WERI-Rb-1 (cell line): ENCODE measurements around the gene WIPI1.
A peak's percentile ranks its signal among the peaks of the same experiment; 100 is the strongest.

Source experiments
- DNase-seq: peaks from one replicate; pipeline ENCODE4 v3.0.0-alpha.2; 2020
- H3K27ac ChIP-seq: fragments of 250-450 bp; sonication (Bioruptor Pico); 2 replicates; pipeline ENCODE4 v1.5.1; 2020; ENCODE audit warnings: mild to moderate bottlenecking, moderate library complexity
- H3K27me3 ChIP-seq: fragments of 250-450 bp; sonication (Bioruptor Pico); 2 replicates; pipeline ENCODE4 v1.5.1; 2021; ENCODE audit warnings: mild to moderate bottlenecking, low read depth, moderate library complexity; ENCODE audit not compliant: insufficient read depth, severe bottlenecking
- H3K36me3 ChIP-seq: fragments of 250-450 bp; sonication (Bioruptor Pico); 2 replicates; pipeline ENCODE4 v1.5.1; 2020; ENCODE audit warnings: mild to moderate bottlenecking, moderate library complexity
- H3K4me3 ChIP-seq: 2 replicates; pipeline ENCODE4 v1.5.1; 2011; ENCODE audit warnings: low read depth, mild to moderate bottlenecking, control low read depth, low read length
- H3K9me3 ChIP-seq: fragments of 250-450 bp; sonication (Bioruptor Pico); 2 replicates; pipeline ENCODE4 v1.5.1; 2021; ENCODE audit warnings: mild to moderate bottlenecking, moderate library complexity; ENCODE audit not compliant: severe bottlenecking
- TF ChIP-seq, protein P1 (sequence below): IDR thresholded peaks from 2 replicates; pipeline ENCODE4 v1.5.1; 2011; ENCODE audit warnings: low read depth, mild to moderate bottlenecking, control low read depth, inconsistent platforms, low read length

Gene WIPI1

DNA sequence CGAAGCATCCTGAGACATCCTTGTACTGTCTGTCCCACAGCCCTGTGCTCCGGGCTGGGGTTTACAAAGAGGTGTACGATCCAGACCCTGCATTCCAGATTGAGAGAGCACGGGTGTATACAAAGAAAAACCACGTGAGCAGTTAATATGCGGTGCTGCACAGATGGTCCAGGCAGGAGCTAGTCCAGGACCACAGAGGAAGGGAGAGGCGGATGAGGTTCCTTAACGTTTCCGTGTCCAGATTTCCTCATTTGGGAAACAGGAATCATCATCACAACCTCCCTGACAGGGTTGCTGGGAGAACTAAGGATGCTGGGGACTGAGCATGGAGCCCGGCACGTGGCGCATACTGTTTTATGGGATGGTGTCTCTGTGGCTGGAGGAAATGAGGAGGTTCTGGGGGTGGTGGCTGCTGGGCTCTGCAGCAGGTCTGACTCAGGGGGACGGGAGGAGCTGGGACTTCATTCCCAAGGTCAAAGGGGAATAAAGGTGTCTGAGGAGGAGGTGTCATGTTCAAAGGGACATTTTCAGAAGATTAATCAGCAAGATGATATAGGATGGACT is 26.2 kb downstream of the WIPI1 start:
- no peaks in the 10 kb centered on the region for H3K36me3 ChIP-seq
- TF ChIP-seq, protein P1, sequence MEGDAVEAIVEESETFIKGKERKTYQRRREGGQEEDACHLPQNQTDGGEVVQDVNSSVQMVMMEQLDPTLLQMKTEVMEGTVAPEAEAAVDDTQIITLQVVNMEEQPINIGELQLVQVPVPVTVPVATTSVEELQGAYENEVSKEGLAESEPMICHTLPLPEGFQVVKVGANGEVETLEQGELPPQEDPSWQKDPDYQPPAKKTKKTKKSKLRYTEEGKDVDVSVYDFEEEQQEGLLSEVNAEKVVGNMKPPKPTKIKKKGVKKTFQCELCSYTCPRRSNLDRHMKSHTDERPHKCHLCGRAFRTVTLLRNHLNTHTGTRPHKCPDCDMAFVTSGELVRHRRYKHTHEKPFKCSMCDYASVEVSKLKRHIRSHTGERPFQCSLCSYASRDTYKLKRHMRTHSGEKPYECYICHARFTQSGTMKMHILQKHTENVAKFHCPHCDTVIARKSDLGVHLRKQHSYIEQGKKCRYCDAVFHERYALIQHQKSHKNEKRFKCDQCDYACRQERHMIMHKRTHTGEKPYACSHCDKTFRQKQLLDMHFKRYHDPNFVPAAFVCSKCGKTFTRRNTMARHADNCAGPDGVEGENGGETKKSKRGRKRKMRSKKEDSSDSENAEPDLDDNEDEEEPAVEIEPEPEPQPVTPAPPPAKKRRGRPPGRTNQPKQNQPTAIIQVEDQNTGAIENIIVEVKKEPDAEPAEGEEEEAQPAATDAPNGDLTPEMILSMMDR, result no peak
- H3K27me3 ChIP-seq, result no peaks in the 10 kb centered on the region

DNA sequence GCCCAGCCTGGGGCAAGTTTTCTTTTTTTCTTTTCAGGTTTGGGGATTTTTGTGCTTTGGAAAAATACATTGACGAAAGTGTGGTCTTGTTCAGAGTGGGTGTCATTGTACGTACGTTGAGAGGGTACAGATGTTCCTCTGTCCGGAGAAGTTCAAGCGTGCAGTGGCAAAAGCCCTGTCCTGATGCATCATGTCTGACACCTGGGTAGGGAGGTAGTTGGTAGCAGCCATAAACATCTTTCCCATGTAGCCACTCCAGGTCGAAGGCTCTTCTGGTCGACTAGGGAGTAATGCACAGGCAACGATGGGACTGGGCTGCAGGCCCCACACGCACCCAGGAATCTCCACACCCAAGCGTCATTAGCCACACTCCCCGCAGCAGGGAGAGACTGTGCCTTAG is 27.4 kb downstream of the WIPI1 start:
- H3K9me3 ChIP-seq, result no peaks in the 10 kb centered on the region
- no peaks in the 10 kb centered on the region for H3K36me3 ChIP-seq
- TF ChIP-seq, protein P1, result no peak
- no peak for DNase-seq
- no peak overlapping the region for H3K27ac ChIP-seq
- H3K4me3 ChIP-seq, result no peak overlapping the region
- no peaks in the 10 kb centered on the region for H3K27me3 ChIP-seq

More for the DNA sequence above, 26.2 kb downstream of the WIPI1 start:
- no peak for DNase-seq
- H3K4me3 ChIP-seq, result no peak overlapping the region
- 0 out of 2 replicates have a peak overlapping the region, but pooled peaks have one; percentile 15 for H3K27ac ChIP-seq
- no peaks in the 10 kb centered on the region for H3K9me3 ChIP-seq

DNA sequence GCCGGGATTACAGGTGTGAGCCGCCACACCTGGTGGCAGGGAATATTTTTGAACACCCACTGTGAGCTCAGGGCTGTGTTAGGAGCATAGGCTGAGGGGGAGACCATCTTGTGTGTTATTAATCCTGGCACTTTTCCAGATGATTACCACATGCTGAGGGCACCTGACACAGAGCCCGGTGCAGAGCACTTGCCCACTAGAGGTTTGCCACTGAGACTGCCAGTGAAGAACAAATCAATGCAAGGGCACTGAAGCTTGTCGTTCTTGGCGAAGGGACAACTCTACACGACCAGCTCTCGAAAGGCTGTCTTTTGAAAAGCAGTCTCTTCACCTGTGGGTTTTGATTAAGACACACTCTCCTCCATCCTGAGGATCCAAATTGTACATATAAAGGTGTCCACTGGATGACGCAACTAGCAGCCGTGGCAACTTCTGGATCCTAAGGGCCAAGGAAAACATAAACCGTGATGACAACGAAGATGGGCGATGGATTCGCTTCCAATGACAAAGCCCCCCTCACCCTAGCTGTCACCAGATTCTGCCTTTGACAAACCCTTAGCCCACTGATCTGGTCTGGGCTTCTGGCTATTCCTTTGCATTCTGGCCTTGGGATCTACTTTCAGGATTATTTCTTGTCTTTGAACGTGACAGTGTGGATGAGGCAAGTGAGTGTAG is 28.7 kb downstream of the WIPI1 start:
- no peak overlapping the region for H3K27ac ChIP-seq
- H3K4me3 ChIP-seq, result no peak overlapping the region
- no peak for DNase-seq
- TF ChIP-seq, protein P1, result no peak
- no peaks in the 10 kb centered on the region for H3K36me3 ChIP-seq
- no peaks in the 10 kb centered on the region for H3K9me3 ChIP-seq
- no peaks in the 10 kb centered on the region for H3K27me3 ChIP-seq

DNA sequence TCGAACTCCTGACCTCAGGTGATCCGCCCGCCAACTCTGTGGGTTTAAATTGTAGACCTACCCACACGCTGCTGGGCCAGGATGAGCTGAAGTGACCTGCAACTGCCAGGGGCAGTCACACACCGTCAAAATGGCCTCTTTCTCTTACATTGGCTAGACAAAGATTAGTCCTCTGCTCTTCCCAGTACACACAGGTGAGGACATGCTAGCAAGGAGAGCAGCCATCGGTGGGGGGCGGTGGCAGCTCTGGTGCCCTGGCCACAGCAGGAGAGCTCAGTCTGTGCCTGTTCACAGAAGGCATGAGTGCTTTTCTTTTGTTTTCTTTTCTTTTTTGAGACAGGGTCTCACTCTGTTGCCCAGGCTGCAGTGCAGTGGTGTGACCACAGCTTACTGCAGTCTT is 29.7 kb downstream of the WIPI1 start:
- DNase-seq, result no peak
- no peaks in the 10 kb centered on the region for H3K27me3 ChIP-seq
- no peaks in the 10 kb centered on the region for H3K36me3 ChIP-seq
- H3K9me3 ChIP-seq, result no peaks in the 10 kb centered on the region
- TF ChIP-seq, protein P1, result no peak
- no peak overlapping the region for H3K27ac ChIP-seq
- no peak overlapping the region for H3K4me3 ChIP-seq

DNA sequence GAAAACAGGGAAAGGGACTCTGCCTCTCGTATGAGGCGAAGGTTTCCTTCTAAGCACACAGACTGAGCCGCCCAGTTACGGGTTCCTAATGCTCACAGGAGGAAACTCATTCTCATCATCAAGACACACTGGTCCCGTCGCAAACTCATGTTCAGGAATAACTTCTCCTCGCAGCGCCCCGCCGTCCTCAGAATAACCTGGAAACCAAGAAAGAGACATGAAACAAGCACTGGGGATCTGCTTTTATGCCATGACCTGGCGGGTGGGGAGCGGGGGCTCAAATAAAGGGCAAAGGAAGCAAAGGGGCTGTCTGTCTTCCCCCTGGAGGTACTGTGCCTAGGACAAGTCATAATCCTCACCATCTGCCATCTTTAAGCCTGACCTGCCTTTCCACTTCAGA is 31.3 kb downstream of the WIPI1 start:
- Histone ChIP-seq H3K4me3 (no peak overlapping the region), H3K36me3 (no peaks in the 10 kb centered on the region), H3K27me3 (no peaks in the 10 kb centered on the region), H3K9me3 (no peaks in the 10 kb centered on the region), H3K27ac (peak overlapping the region; percentile 22)
- DNase-seq, result no peak
- TF ChIP-seq, protein P1, result no peak
